ENCODE measurements around the gene SAP30BP.

Gene SAP30BP

DNA sequence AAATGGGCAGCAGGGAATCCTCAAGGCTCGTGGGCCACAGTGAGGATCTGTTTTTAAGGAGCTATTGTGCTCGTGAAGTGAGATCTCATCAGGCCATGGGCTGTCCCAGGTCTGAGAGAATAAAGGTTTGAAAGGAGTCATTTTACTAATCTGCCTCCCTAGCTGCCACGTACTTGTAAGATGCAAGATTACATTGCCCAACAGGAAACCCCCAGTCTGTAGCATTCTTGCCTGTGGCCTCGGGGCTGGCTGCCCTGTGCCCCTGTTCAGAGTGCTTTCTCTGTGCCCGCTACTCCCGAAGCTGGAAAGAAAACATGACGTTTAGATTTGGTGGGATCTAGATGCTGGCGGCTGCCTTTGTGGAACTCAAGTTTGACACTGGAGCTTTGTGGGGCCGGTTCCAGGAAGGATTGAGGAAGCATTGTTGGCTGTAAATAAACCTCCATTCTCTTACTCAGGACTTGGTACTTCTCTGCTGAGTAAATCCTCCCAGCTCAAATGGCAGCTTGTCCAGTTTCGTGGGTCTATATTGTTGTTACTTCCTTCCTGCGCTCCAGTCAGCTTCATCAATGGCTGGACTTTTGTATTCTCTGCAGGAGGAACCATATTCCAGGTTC lies 21.2 kb downstream of the SAP30BP start:
- TF ChIP-seq ZFP30 (CRISPR knock-in tag; IDR thresholded peaks at IDR 0.05) (no peak), ZFP3 (CRISPR knock-in tag; IDR thresholded peaks at IDR 0.05) (no peak), RARB (CRISPR knock-in tag; IDR thresholded peaks at IDR 0.05) (no peak), PPARA (CRISPR knock-in tag; IDR thresholded peaks at IDR 0.05; ENCODE audit: borderline replicate concordance) (no peak), CSDC2 (CRISPR knock-in tag; IDR thresholded peaks at IDR 0.05) (no peak), TOX (CRISPR knock-in tag; IDR thresholded peaks at IDR 0.05; ENCODE audit: borderline replicate concordance) (no peak), ARNTL (CRISPR knock-in tag; IDR thresholded peaks at IDR 0.05; ENCODE audit: borderline replicate concordance, low read depth) (no peak), TCF4 (CRISPR knock-in tag; IDR thresholded peaks at IDR 0.05; ENCODE audit: borderline replicate concordance) (no peak), ZNF70 (CRISPR knock-in tag; IDR thresholded peaks at IDR 0.05) (no peak)
- TF ChIP-seq, protein P1, sequence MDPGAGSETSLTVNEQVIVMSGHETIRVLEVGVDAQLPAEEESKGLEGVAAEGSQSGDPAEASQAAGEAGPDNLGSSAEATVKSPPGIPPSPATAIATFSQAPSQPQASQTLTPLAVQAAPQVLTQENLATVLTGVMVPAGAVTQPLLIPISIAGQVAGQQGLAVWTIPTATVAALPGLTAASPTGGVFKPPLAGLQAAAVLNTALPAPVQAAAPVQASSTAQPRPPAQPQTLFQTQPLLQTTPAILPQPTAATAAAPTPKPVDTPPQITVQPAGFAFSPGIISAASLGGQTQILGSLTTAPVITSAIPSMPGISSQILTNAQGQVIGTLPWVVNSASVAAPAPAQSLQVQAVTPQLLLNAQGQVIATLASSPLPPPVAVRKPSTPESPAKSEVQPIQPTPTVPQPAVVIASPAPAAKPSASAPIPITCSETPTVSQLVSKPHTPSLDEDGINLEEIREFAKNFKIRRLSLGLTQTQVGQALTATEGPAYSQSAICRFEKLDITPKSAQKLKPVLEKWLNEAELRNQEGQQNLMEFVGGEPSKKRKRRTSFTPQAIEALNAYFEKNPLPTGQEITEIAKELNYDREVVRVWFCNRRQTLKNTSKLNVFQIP (CRISPR knock-in tag; IDR thresholded peaks at IDR 0.05; ENCODE audit: borderline replicate concordance, low read depth): no peak
- TF ChIP-seq, protein P2, sequence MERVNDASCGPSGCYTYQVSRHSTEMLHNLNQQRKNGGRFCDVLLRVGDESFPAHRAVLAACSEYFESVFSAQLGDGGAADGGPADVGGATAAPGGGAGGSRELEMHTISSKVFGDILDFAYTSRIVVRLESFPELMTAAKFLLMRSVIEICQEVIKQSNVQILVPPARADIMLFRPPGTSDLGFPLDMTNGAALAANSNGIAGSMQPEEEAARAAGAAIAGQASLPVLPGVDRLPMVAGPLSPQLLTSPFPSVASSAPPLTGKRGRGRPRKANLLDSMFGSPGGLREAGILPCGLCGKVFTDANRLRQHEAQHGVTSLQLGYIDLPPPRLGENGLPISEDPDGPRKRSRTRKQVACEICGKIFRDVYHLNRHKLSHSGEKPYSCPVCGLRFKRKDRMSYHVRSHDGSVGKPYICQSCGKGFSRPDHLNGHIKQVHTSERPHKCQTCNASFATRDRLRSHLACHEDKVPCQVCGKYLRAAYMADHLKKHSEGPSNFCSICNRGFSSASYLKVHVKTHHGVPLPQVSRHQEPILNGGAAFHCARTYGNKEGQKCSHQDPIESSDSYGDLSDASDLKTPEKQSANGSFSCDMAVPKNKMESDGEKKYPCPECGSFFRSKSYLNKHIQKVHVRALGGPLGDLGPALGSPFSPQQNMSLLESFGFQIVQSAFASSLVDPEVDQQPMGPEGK (CRISPR knock-in tag; IDR thresholded peaks at IDR 0.05; ENCODE audit: borderline replicate concordance): no peak
- no peak for ATAC-seq

DNA sequence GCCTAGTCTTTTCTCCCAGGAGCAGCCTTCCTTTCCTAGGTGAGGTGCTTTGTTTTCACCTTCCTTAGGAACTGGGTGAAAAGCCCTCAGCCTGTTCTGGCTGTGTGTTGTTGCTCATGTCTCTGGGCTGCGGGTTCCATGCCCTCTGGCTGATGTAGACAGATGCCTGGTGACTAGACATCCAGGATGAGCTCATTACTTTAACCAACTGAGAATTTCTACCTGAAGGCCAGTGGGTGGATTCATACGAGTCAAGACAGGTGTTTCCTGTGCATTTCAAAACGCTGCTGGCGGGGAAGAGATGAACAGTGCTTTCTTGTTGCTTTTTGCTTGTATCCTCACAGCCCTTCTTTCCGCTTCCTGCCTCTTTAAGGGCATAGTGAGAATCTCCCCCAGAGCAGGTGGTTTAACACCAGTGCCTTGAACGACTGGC lies 22.3 kb downstream of the SAP30BP start:
- ATAC-seq: no peak
- TF ChIP-seq OSR1 (CRISPR knock-in tag; IDR thresholded peaks at IDR 0.05) (no peak), GLIS3 (CRISPR knock-in tag; IDR thresholded peaks at IDR 0.05) (no peak), SNAI2 (CRISPR knock-in tag; IDR thresholded peaks at IDR 0.05) (no peak), ESRRG (CRISPR knock-in tag; IDR thresholded peaks at IDR 0.05) (no peak), ZNF565 (CRISPR knock-in tag; conservative IDR thresholded peaks at IDR 0.05; ENCODE audit: low read depth) (no peak)

DNA sequence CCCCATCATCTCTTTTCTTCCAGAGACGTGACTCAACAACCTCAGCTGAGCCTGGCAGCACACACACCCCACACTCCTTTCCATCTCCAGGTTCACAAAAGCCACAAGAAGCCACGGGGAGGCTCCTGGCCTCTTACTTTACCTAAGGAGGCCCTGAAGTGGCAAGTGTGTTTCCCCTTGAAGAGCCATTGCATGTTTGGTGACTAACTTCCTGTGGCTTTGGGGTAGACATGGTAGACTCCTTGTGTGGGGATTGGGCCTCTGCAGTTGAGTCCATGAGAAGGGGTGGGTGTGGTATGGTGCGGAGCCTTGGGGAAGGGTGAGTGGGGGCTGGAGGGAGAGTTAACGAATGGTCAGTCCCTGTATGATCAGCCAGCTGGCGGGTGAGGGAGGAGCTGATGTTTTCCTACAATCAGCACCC lies 24.2 kb downstream of the SAP30BP start:
- no peak for ATAC-seq
- TF ChIP-seq ARNTL (CRISPR knock-in tag; IDR thresholded peaks at IDR 0.05; ENCODE audit: borderline replicate concordance, low read depth) (no peak), CSDC2 (CRISPR knock-in tag; IDR thresholded peaks at IDR 0.05) (no peak), ZC3H10 (CRISPR knock-in tag; IDR thresholded peaks at IDR 0.05) (no peak), SNAI2 (CRISPR knock-in tag; IDR thresholded peaks at IDR 0.05) (no peak), ZNF565 (CRISPR knock-in tag; conservative IDR thresholded peaks at IDR 0.05; ENCODE audit: low read depth) (no peak), ZFP3 (CRISPR knock-in tag; IDR thresholded peaks at IDR 0.05) (no peak)
- TF ChIP-seq, protein P3, sequence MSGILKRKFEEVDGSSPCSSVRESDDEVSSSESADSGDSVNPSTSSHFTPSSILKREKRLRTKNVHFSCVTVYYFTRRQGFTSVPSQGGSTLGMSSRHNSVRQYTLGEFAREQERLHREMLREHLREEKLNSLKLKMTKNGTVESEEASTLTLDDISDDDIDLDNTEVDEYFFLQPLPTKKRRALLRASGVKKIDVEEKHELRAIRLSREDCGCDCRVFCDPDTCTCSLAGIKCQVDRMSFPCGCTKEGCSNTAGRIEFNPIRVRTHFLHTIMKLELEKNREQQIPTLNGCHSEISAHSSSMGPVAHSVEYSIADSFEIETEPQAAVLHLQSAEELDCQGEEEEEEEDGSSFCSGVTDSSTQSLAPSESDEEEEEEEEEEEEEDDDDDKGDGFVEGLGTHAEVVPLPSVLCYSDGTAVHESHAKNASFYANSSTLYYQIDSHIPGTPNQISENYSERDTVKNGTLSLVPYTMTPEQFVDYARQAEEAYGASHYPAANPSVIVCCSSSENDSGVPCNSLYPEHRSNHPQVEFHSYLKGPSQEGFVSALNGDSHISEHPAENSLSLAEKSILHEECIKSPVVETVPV (CRISPR knock-in tag; IDR thresholded peaks at IDR 0.05): no peak
- TF ChIP-seq, protein P2 (CRISPR knock-in tag; IDR thresholded peaks at IDR 0.05; ENCODE audit: borderline replicate concordance): no peak
- TF ChIP-seq, protein P4, sequence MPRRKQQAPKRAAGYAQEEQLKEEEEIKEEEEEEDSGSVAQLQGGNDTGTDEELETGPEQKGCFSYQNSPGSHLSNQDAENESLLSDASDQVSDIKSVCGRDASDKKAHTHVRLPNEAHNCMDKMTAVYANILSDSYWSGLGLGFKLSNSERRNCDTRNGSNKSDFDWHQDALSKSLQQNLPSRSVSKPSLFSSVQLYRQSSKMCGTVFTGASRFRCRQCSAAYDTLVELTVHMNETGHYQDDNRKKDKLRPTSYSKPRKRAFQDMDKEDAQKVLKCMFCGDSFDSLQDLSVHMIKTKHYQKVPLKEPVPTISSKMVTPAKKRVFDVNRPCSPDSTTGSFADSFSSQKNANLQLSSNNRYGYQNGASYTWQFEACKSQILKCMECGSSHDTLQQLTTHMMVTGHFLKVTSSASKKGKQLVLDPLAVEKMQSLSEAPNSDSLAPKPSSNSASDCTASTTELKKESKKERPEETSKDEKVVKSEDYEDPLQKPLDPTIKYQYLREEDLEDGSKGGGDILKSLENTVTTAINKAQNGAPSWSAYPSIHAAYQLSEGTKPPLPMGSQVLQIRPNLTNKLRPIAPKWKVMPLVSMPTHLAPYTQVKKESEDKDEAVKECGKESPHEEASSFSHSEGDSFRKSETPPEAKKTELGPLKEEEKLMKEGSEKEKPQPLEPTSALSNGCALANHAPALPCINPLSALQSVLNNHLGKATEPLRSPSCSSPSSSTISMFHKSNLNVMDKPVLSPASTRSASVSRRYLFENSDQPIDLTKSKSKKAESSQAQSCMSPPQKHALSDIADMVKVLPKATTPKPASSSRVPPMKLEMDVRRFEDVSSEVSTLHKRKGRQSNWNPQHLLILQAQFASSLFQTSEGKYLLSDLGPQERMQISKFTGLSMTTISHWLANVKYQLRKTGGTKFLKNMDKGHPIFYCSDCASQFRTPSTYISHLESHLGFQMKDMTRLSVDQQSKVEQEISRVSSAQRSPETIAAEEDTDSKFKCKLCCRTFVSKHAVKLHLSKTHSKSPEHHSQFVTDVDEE (CRISPR knock-in tag; IDR thresholded peaks at IDR 0.05): no peak
- TF ChIP-seq, protein P1 (CRISPR knock-in tag; IDR thresholded peaks at IDR 0.05; ENCODE audit: borderline replicate concordance, low read depth): no peak
